Right renal pelvis (tissue), 4 donors: ENCODE results near the gene LPCAT4. TPM values are rescaled to one million over a fixed set of nuclear protein-coding genes. Genes with fewer than 3 reads are reported as not detected.
"Not testable (repeated sequence)": the region's sequence is repeated elsewhere in the genome, so short reads cannot be mapped to it uniquely, and the experiment has no call there.

ENCODE experiments used
- DNase-seq, 4 donors: peaks; one replicate each; pipeline ENCODE4 v3.0.0-alpha.2; 2013; ENCODE audit warnings: low read depth in 4 of 4, low spot score in 3 of 4, missing footprints in 1 of 4
- polyA plus RNA-seq, 4 donors: library from polyadenylated mRNA; unstranded; fragments of 120-200 nt; gene quantifications; one replicate each; pipeline ENCODE4 v1.2.1, GENCODE V29; 2013; ENCODE audit not compliant: insufficient read length in 4 of 4

LPCAT4 gene
- polyA plus RNA-seq, 4 donors = 35.6 to 44.6 (median 40.3) TPM

DNA sequence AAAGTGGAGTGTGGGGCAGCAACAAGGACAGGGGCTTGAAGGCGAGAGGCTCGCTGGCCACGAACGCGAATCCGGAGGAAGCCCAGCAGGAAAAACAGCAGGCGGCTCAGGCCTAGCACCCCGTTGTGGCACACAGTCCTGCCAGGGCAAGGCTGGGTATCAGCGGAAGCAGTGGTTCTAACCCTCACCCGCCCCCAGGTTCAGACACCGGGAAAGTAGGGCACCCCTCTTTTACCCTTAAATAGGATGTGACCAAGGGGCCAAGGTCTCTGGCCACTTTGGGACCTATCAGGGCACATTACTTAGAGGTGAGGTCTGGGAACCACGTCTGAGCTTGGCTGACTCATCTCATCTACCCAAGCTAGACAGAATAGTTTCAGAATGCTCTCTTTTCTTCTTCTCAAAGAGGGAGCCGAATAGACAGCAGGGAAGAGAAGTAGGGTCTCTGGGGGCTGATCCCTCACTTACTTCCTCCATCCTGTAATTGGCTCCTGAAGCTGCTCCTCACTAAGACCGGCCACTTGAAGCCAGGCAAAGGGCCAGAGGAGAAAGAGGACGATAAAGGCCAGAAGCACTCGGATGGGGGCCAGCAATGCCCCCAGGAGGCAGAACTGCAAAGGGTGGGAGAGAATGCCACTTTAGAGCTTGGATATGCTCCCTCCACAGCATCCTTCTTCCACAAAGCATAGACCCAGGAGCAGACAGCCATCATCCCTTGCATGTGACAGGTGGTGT lies 1.7 kb downstream of the LPCAT4 start:
- no peak for DNase-seq

DNA sequence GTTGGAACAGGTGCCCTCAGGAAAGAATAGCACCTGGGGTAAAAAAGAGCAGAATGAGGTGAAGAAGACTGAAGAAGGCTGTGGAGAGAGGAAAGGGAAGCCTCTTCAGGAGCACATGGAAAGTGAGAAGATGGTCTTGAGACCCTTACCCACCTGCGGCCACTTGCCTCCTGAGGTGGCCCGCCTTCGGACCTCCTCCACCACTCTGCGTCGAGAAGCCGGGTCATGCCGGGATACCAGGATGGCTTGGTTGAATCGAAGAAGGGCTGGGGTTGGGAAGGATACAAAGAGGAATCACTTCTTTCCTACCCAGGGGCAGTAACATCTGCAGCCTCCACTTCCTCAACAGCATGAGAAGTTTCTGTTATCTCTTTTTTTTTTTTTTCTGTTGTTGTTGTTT lies 3.0 kb downstream of the LPCAT4 start:
- DNase-seq = no peak

GRCh38 chr15:34362047-34362773 lies 4.8 kb downstream of the LPCAT4 start:
- DNase-seq = no peak

DNA sequence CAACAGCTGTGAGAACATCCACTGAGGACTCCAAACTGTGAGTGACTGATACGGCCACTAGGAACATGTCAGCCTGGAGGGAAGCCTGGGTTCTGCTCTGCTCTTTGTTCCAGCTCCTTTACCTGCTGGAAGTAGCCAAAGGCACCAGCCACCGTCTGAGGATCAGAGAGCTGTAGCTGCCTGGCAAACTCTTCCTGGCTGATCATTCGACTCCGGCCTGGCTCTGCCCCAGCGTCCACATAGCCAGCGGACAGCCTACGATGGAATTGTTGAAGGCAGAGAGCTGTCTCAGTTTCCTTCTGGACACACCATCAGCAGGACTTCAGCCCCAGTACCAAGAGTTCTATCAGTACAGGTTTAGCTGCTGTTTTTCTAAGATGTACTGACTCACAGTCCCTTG lies 5.7 kb downstream of the LPCAT4 start:
- DNase-seq = no peak

DNA sequence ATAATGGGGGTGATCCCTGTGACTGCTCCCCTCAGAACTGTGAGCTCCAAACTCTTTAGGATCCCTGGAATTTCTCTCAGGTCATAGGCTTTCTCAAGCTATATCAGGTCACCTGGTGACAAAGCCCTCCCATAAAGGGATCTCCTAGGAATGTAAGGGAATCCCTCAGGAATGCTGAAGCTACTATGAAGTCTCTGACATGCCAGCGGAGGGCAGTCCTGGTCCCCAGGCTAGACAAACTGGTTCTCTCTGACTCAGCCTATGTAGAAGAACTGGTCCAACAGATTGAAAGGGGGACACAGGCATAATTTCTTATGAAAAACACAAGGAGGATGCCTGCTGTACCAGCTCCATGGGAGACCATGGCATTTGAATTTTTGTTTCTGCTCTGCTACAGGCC lies 6.7 kb downstream of the LPCAT4 start:
- DNase-seq = no peak

- no peak for DNase-seq
Measured at GRCh38 chr15:34359416-34359815, 7.6 kb downstream of the LPCAT4 start.

- DNase-seq = no peak
Measured at GRCh38 chr15:34358948-34359347, 8.0 kb downstream of the LPCAT4 start.

GRCh38 chr15:34358367-34358766 lies 8.6 kb downstream of the LPCAT4 start:
- DNase-seq = no peak

- no peak for DNase-seq
Measured at GRCh38 chr15:34357653-34358052, 9.3 kb downstream of the LPCAT4 start.

DNA sequence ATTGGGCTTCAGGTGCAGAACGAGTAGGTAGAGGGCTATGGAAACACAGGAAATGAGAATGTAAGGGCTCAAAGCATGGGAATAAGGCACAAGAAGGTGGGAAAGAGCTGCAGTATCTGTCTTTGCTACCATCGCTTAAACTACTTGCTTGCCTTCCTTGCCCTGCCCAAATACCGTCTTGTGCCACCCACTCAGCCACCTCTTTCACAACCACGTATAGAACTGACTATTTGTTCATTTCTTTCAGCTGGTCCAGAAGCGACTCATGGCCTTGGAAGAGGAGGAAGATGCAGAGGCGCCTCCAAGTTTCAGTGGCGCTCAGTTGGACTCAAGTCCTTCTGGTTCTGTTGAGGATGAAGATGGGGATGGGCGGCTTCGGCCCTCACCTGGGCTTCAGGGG lies 11.8 kb downstream of the LPCAT4 start:
- no peak for DNase-seq

- no peak for DNase-seq
Measured at GRCh38 chr15:34354286-34354685, 12.7 kb downstream of the LPCAT4 start.

DNA sequence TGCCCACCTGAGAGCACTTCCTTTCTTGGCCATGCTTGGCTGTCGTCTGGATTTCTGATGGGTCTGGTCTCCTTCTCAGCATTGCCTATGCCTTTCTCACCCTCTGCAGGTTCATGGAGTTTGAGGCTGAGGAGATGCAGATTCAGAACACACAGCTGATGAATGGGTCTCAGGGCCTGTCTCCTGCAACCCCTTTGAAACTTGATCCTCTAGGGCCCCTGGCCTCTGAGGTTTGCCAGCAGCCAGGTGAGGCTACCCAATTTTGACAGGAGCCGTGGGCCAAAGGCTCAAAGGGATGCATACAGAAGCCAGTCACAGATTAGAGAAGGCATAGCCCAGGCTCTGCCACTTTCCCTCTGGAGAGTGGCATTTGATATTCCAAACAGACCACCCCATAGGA lies 13.4 kb downstream of the LPCAT4 start:
- DNase-seq = no peak

DNA sequence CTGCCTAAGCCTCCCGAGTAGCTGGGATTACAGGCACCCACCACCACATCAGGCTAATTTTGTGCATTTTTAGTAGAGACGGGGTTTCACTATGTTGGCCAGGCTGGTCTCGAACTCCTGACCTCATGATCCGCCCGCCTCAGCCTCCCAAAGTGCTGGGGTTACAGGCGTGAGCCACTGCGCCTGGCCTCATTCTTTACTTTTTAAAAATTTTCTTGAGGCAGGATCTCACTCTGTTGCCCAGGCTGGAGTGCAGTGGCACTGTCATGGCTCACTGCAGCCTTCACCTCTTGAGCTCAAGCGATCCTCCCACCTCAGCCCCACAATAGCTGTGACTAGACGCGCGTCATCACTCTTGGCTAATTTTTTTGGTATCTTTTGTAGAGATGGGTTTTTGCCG lies 14.0 kb downstream of the LPCAT4 start:
- DNase-seq = not testable (repeated sequence)

DNA sequence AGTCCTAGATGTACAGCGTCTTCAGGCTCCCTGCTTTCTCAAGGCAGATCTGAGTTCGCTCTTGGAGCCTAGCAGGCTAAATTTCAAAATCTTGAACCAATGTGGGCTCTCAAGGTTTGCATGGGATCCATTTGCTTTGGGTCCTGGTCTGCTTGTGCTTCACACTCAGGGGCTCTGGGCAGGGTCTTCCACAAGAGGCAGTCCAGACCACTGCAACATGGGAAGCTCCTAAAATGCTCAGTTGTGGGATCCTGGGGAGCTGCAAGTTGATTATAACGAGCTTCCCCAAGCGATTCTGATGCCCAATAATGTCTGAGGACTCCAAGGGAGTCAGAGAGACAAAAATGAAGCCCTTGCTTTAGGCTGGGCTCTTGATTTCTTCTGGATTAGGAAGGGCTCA lies 17.2 kb downstream of the LPCAT4 start:
- no peak for DNase-seq

DNA sequence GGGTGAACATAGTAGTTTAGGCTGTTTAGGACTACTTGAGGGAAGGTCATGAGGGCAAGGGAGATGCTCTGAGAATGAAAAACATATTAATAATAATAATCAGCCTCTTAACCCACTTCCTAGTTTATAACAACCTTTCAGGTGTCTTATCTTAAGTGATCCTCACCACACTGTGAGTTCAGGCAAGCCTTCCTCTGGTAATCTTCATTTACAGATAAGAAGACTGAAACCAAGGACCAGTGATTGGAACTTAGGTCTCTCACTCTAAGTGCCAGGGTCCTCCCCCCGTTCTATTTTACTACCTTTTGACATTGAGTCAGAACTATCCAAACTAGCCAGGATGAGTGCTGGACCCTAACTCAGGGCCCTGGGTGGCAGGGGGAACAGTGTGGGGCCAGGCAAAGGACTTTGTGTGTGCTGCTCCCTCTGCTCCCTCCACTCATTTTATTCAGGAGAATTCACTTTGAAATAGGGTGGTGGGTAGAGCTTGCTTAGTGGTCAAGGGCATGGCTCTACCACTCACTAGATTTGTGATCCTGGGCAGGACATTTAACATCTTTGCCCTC lies 18.2 kb downstream of the LPCAT4 start:
- DNase-seq = no peak

DNA sequence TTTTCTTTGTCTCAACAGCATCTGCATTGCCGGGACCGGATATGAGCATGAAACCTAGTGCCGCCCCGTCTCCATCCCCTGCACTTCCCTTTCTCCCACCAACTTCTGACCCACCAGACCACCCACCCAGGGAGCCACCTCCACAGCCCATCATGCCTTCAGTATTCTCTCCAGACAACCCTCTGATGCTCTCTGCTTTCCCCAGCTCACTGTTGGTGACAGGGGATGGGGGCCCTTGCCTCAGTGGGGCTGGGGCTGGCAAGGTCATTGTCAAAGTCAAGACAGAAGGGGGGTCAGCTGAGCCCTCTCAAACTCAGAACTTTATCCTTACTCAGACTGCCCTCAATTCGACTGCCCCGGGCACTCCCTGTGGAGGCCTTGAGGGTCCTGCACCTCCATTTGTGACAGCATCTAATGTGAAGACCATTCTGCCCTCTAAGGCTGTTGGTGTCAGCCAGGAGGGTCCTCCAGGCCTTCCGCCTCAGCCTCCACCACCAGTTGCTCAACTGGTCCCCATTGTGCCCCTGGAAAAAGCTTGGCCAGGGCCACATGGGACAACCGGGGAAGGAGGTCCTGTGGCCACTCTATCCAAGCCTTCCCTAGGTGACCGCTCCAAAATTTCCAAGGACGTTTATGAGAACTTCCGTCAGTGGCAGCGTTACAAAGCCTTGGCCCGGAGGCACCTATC lies 18.9 kb downstream of the LPCAT4 start:
- no peak for DNase-seq

DNA sequence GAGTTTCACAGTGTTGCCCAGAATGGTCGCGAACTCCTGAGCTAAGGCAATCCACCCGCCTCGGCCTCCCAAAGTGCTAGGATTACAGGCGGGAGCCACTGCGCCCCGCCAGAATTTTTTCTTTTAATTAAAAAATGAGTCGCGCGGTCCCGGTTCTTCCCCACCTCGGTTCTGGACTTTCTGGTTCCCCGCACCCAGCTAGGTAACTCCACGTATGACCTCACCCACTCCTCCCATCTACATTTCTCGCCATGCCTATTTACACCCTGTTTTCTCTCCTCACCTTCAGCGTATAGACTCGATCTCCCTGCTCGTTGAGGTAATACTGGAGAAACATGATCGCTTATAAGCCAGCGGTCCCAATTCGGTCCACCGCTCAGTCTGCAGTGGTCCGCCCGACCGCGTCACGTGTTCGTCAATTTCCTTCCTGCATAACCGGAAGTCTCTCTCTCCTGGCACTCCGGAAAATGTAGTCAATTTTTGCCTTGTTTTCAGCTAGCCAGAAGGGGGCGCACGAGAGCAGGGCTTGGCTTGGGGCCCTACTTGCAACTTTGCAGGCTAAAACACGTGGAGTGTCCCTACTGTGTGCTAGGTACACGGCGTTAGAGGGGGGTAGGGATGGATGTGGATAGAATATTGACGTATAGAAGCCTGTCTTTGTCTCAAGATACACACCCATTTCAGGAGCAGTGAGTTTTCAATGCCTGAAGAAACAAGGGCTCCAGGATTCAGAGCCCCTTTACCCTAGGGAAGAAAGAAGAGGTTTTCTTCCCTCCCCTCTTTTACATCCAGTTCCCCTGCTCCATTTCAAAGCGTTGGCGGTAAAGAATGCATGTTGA lies 24.0 kb downstream of the LPCAT4 start, which contains the start of the genes NOP10 and NUTM1:
Gene NOP10, minus strand, starts transcription at position 400 of the 839 bp plus-strand sequence. Its CDS starts 63 bp downstream, at position 337.
Gene NUTM1, plus strand, starts transcription at position 579 of the 839 bp plus-strand sequence. CDS start 382 bp downstream, outside the sequence.
- DNase-seq = peak; percentile 81 to 86 (median 84)

DNA sequence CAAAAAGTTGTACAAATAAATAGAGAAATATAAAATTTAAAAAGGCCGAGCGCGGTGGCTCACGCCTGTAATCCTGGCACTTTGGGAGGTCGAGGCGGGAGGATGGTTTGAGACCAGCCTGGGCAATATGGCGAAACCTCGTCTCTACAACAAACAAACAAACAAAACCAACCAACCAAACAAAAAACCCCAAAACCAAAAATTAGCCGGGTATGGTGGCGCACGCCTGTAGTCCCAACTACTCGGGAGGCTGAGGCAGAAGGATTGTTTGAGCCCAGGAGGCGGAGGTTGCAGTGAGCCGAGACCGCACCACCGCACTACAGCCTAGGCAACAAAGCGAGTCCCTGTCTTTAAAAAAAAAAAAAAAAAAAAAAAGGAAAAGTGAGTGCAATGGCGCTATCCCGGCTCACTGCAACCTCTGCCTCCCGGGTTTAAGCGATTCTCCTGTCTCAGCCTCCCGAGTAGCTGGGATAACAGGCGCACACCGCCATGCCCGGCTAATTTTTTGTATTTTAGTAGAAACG lies 24.7 kb downstream of the LPCAT4 start:
- DNase-seq = not testable (repeated sequence)

- DNase-seq = no peak
Measured at GRCh38 chr15:34341381-34342212, 25.4 kb downstream of the LPCAT4 start.
